Body of pancreas (tissue), 4 donors: ENCODE results near the gene OR13C2.

ENCODE experiments used
- CTCF ChIP-seq, 7 experiments: fragments of 450-650 bp in 4 of 7; fragments of 200-600 bp in 3 of 7; sonication (generic) in 3 of 7; IDR thresholded peaks; one replicate each; pipeline ENCODE4 v1.5.1; 2016 to 2019; ENCODE audit warnings: antibody characterized with exemption in 7 of 7
- POLR2A ChIP-seq, 3 donors: fragments of 450-650 bp; IDR thresholded peaks; one replicate each; pipeline ENCODE4 v1.6.1; 2016; ENCODE audit warnings: antibody characterized with exemption in 3 of 3, mild to moderate bottlenecking in 2 of 3

DNA sequence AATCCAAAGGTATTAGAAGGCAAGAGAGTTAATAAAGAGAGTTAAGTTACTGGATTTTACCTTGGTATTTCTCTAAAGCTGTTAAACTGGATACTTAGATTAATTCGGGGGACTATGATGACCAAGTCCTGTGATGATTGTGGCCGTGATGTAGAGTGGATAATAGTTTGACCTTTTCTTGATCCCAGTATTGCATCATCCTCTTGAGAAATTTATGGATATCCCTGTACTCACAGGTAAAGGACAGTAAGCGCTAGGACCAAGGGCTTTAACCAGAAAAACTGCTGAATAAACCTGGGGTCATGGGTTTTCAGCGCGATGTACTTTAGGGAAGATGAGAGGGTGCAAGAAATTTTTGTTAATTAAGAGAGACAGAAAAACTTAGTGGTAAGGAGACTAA lies 28.2 kb downstream of the OR13C2 start:
- TF ChIP-seq CTCF (IDR thresholded peaks at IDR 0.05) (no peak), POLR2A (IDR thresholded peaks at IDR 0.05) (no peak)
